OCI-M1 (cell line): ENCODE measurements around the gene UGT1A7.

Experiments used
- DNase-seq: peaks from one replicate; lab custom pipeline; 2025; lab: John Stamatoyannopoulos, UW

Gene UGT1A7

DNA sequence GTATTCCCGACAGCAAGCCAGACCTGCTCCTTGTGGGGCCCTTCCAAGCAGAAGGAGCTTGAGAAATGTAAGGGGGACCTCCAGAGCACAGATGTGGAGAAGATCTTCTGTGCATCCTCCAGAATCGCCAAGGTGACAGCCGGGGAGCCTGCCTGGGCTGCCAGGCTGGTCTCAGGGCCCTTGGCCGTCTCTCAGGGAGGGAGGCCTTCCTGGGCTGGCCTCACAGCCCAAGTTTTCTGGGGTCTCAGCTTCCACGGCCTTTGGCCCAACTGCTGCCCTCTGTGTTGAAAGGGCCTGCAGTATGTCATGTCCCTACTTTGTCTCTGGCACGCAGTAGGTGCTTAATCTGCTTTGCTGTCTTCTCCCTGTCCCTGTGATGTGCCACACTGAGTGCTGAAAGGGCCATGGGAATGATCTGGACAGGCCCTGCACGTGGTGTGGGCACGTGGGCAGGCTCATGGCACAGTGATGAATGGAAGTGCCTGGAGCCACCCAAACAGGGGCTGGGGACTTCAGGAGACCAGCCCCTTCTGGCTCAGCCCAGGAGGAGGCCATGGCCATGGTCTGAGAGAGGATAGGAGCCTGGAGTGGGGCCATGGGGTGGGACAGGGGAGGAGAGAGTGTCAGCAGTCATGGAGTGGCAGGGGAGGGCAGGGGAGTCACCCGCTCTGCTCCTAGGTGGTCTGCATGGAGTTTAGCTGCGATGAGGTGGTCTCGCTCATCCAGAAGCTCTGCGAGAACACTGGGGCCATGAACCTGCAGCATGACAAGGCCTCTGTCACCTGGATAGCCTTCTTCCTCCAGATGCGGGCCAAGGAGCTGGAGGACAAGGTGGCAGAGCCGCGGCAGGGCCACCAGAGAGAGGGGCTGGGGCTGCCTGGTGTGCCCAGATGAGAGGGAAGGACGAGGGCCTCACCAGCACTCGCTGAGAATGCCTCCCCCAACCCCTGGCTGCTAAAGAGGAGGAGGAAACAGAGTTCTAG lies 137.2 kb downstream of the UGT1A7 start:
- no peak for DNase-seq

DNA sequence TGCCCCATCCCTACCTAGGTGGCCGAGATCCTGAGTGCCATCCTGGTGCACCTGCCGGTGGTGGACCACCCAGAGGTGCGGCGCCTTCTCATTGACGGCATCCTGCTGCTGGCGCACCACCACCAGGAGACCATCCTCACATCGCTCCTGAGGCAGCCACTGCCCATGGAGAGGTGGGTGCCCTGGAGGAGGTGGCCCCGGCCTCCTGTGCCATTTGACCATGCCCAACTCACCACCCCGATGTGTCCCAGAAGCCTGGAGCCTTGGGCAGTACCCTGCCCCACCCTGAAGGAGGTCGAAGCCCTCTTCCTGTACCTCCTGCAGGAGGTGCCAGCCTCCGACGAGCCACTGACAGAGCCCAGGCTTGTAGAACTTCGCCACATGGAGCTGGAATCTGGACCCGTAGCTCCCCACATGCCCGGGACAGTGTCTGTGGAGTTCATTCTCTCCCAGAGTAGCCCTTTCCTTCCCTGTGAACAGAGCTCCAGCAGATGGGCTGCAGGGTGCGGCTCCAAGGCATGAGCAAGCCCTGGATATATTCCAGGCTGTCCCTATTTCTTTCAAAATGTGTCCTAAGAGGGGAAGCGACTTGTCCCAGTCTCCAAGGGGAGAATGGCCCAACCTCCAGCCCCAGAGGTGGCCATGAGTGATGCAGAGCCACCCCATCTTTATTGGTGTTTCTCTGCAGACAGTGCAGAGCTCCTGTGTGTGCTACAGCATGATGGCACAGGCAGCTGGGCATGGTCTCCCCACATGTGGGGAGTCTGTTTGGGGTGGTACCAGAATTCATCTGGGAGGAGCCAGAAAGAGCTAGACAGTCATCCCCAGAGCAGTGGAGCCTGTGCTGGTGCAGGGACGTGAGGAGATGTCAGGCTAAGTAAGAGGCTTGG lies 138.4 kb downstream of the UGT1A7 start:
- no peak for DNase-seq

DNA sequence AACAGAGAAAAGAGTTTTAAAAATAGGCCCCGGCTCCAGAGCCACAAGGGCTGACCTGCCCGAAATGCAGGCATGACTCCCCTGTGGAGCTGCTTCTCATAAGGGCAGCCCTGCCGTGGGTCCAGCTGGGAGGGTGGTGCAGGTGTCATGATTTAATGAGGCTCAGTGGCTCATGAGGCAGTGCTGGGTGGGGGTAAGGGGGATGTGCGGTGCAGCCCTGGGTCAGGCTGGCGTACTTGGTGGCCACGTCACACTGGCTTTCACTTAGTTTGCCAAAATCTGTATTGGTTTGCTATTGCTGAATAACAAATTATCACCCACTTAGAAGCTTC lies 139.0 kb downstream of the UGT1A7 start:
- no peak for DNase-seq

DNA sequence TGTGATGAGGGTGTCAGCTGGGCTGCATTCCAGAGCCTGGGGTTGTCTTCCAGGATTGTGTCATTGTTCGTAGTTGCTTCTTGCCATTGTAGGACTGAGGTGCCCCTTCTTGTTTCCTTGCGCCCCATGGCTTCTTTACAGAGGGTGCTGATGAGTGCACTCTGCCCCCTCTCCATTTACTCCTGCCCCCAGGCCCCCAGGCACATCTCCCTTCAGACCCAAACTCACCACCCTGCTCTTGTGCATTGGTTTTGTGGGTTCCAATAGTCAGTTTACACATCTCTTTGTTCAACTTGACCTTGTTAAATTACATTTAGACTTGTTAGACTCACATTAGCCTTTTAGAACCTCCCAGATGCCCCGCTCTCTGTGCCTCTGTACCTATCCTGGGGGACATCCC lies 139.5 kb downstream of the UGT1A7 start:
- DNase-seq: no peak

DNA sequence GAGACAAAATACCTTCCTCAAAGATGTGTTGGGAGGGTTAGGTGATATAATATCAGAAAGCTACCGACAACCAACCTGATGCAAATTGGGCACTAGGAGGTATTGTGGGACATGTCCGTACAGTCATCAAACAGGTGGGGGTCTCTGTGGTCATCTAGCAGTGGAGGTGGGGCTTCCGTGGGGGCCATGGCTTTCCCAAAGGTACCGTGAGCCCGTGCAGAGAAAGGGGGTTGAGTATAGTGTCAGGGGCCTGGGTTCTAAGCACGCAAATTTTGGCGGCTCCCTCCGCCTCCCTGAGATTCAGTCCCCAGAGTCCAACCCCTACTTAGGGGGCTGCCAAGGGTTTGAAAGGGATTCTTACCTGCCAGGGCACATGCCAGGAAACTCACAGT lies 140.0 kb downstream of the UGT1A7 start:
- DNase-seq: no peak

DNA sequence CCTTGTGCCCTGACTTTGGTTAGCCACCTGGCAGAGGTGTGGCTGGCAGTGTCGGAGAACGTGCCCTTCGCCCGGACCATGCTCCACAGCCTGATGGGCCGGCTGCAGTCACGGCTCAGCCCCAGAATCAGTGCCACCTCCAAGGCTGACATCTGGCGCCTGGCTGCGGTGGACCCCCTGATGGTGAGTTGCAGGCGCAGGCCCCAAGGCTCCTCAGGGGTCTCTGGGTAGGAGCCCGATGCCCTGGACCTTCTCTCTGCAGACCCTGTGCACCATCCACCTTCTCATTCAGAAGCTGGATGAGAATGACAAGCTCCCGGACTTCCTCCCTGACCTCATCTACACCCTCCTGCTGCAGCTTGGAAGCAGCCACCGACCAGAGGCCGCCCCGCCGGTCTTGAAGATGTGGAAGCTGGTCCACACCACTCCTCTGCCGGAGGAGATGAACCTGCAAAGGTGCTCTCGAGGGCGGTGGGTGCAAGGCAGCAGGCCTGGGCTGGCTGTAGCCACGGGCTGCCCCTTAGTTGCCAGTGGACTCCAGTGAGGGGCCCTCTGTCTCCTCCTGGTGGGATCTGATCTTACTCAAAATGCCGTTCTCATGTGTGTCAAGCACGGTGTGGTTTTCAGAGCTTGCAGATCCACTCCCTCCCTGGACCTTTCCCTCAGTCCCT lies 140.5 kb downstream of the UGT1A7 start:
- no peak for DNase-seq
